K562 (cell line): Measurements from ENCODE around the gene EXOC2. TPM values are rescaled to one million over a fixed set of nuclear protein-coding genes. Genes with fewer than 3 reads are reported as not detected.

Experiments used
- ATAC-seq: fragments of 200-7000 bp; cut with Tn5 transposase; 3 replicates; pipeline ENCODE4 v1.9.1; 2020; ENCODE audit warnings: moderate library complexity
- BruUV-seq: library from RNA; stranded (reverse); fragments of 400-500 nt; replicated peaks from 2 replicates; lab custom pipeline; 2021; lab: Mats Ljungman, UMichigan
- CTCF ChIA-PET: fragments of 300-600 bp; formaldehyde crosslinking; extraction: SDS; loops from one replicate; lab custom pipeline; 2021; ENCODE audit warnings: low intra/inter-chr PET ratio; lab: Yijun Ruan, JAX
- POLR2A ChIA-PET: fragments of 300-600, 350-650 bp; sonication (Branson Sonifier 250); formaldehyde crosslinking; extraction: SDS; loops from one replicate; lab custom pipeline; 2021; ENCODE audit warnings: antibody characterized with exemption, inconsistent platforms; lab: Yijun Ruan, JAX
- DNase-seq, 4 experiments: peaks; one replicate each; pipeline versions ENCODE4 v3.0.0 to v3.0.0-alpha.2; 2011 to 2018; ENCODE audit warnings: low spot score in 3 of 4, mixed read lengths in 3 of 4; ENCODE audit errors: extremely low read depth in 1 of 4
- FAIRE-seq: peaks from 2 replicates; lab custom pipeline; 2011; peaks lifted over from hg19 to GRCh38; lab: Jason Lieb, UNC
- H2AFZ ChIP-seq: 2 replicates; pipeline ENCODE4 v1.6.0; 2011; ENCODE audit warnings: low read depth, low read length, control low read depth, inconsistent platforms
- H3K27ac ChIP-seq: fragments of 200-600 bp; 3 replicates; pipeline ENCODE4 v1.8.0; 2011; ENCODE audit warnings: low read depth, mild to moderate bottlenecking, control low read depth, inconsistent platforms, low read length, moderate library complexity, mixed read lengths; ENCODE audit errors: extremely low read depth
- H3K27me3 ChIP-seq, 2 experiments: fragments of 300-600 bp in 1 of 2; 2 replicates in 1 of 2; 3 replicates in 1 of 2; pipeline versions ENCODE4 v1.6.0 to v1.8.0; 2011; ENCODE audit warnings: inconsistent platforms in 2 of 2, low read length in 2 of 2, mild to moderate bottlenecking in 1 of 2, mixed read lengths in 1 of 2, moderate library complexity in 1 of 2; ENCODE audit not compliant: control insufficient read depth in 2 of 2, insufficient read depth in 2 of 2
- H3K36me3 ChIP-seq: fragments of 300-600 bp; 3 replicates; pipeline ENCODE4 v1.8.0; 2011; ENCODE audit warnings: mild to moderate bottlenecking, low read length, inconsistent platforms; ENCODE audit not compliant: control insufficient read depth, insufficient read depth
- H3K4me1 ChIP-seq, 2 experiments: fragments of 200-600 bp in 1 of 2; replicated peaks in 1 of 2; 2 replicates in 1 of 2; 3 replicates in 1 of 2; pipeline versions ENCODE4 v1.5.1 to v1.8.0; 2011; ENCODE audit warnings: inconsistent platforms in 2 of 2, low read length in 2 of 2, mild to moderate bottlenecking in 1 of 2, mixed read lengths in 1 of 2, moderate library complexity in 1 of 2; ENCODE audit not compliant: control insufficient read depth in 2 of 2, insufficient read depth in 2 of 2
- H3K4me2 ChIP-seq: 2 replicates; pipeline ENCODE4 v1.6.1; 2011; ENCODE audit warnings: low read length, control low read depth, inconsistent platforms, mixed read lengths; ENCODE audit not compliant: insufficient read depth
- H3K4me3 ChIP-seq: fragments of 200-600 bp; sonication (generic), shearing (Covaris generic); 2 replicates; pipeline ENCODE4 v1.5.1; 2016; ENCODE audit warnings: control low read depth, inconsistent platforms
- H3K79me2 ChIP-seq: fragments of 200-600 bp; 3 replicates; pipeline ENCODE4 v1.8.0; 2011; ENCODE audit warnings: low read length, inconsistent platforms; ENCODE audit not compliant: control insufficient read depth, insufficient read depth
- H3K9ac ChIP-seq, 2 experiments: 2 replicates each; pipeline versions ENCODE4 v1.6.0 to v1.6.1; 2011; ENCODE audit warnings: low read depth in 2 of 2, low read length in 2 of 2, control low read depth in 1 of 2, inconsistent platforms in 1 of 2, mild to moderate bottlenecking in 1 of 2, mixed read lengths in 1 of 2; ENCODE audit not compliant: insufficient read depth in 1 of 2
- H3K9me1 ChIP-seq: one replicate; pipeline ENCODE4 v1.6.0; 2011; ENCODE audit warnings: inconsistent platforms, mild to moderate bottlenecking, low read length, moderate library complexity; ENCODE audit not compliant: control insufficient read depth, insufficient read depth
- H3K9me3 ChIP-seq: replicated peaks from 2 replicates; pipeline ENCODE4 v1.5.1; 2011; ENCODE audit warnings: low read depth, low read length, inconsistent platforms; ENCODE audit not compliant: control insufficient read depth, insufficient read depth
- H4K20me1 ChIP-seq: replicated peaks from 2 replicates; pipeline ENCODE4 v1.6.1; 2011; ENCODE audit warnings: low read length, inconsistent platforms, mixed read lengths; ENCODE audit not compliant: control insufficient read depth, insufficient read depth
- C11orf30 ChIP-seq: fragments of 450-650 bp; IDR thresholded peaks from 2 replicates; pipeline ENCODE4 v1.6.1; 2016; ENCODE audit warnings: low read depth, mild to moderate bottlenecking
- NFE2 ChIP-seq: IDR thresholded peaks from 2 replicates; pipeline ENCODE4 v1.6.1; 2014; ENCODE audit warnings: antibody characterized with exemption, low read depth
- THAP7 ChIP-seq: fragments of 250-450 bp; sonication (Bioruptor Pico); IDR thresholded peaks from 2 replicates; pipeline ENCODE4 v1.5.0; 2021
- WGBS: fragments of 100-300 bp; shearing (Covaris generic); methylation state at CpG from one replicate; pipeline ENCODE4 v1.1.6; 2016; ENCODE audit warnings: low coverage, mixed read lengths; ENCODE audit not compliant: insufficient coverage; ENCODE audit errors: missing lambda C conversion rate; 5-methylcytosine and 5-hydroxymethylcytosine counted together
- in situ Hi-C: fragments of 300-500 bp; cut with MboI; formaldehyde crosslinking; loops from 4 replicates; pipeline ENCODE4 v1.15.0; 2018; ENCODE audit warnings: inconsistent platforms, mixed read lengths
- intact Hi-C: fragments of 100-400 bp; cut with micrococcal nuclease; formaldehyde crosslinking; loops from 2 replicates; pipeline ENCODE4 v1.14.2; 2022
- polyA plus RNA-seq, 8 experiments: library from polyadenylated mRNA; depleted of rRNA in 4 of 8; stranded (reverse) in 5 of 8; unstranded in 3 of 8; fragments of >200 nt; fragmentation: Nextera tagmentation in 2 of 8; fragmentation: Illumina TruSeq in 1 of 8; extraction: Ambion mirVana in 2 of 8; extraction: Trizol in 1 of 8; gene quantifications; 2 replicates each; pipeline versions ENCODE4 v1.2.1 to v1.2.3, GENCODE V29; 2011 to 2014; ENCODE audit warnings: inconsistent platforms in 1 of 8, missing spikeins in 1 of 8
- total RNA-seq, 7 experiments: library from RNA; depleted of rRNA in 6 of 7; stranded (reverse); fragments of >200 nt in 6 of 7; fragmentation: Illumina TruSeq in 2 of 7; extraction: Trizol in 2 of 7; gene quantifications; 2 replicates each; pipeline versions ENCODE4 v1.2.1 to v1.2.3, GENCODE V29; 2011 to 2021; ENCODE audit warnings: low replicate concordance in 1 of 7

Gene EXOC2
- total and polyA plus RNA-seq, 9 of the 15 experiments (the other 6 are each of a cell fraction or from before 2014, with no cell fraction given), result 12.2 to 30.2 (median 24.2) TPM

- no peak overlapping the region for H3K4me2 ChIP-seq
- no peak overlapping the region for H3K4me3 ChIP-seq
- H3K9me3 ChIP-seq, result no peaks in the 10 kb centered on the region
- no peak for TF ChIP-seq THAP7 (CRISPR knock-in tag)
- peak; percentile 47; the same call in 1 of the 2 replicates for TF ChIP-seq NFE2
- 0 out of 2 replicates have a peak, but pooled peaks have one; percentile 27 for TF ChIP-seq C11orf30
- no peaks in the 10 kb centered on the region for H3K9me1 ChIP-seq
- H3K9ac ChIP-seq, result no peak overlapping the region
- BruUV-seq, result no TSS peak
- H3K79me2 ChIP-seq, result no peaks in the 10 kb centered on the region
- in situ Hi-C loops (no loop called here), intact Hi-C loops (no loop called here)
- no peak for FAIRE-seq
- ChIA-PET CTCF (no interaction called here), POLR2A (interaction anchor here (2.0 kb wide), 1 partner anchor 10 kb away, joined by 10 read pairs; no protein-coding TSS in a partner anchor)
- no peak for DNase-seq
- H3K27me3 ChIP-seq, result peaks cover 43 to 71% of the 10 kb centered on the region in 2 experiments
- H3K36me3 ChIP-seq, result no peaks in the 10 kb centered on the region
- ATAC-seq, result peak; percentile 23; the same call in 1 of the 3 replicates
- 23% methylated on average over 46 of the region's 50 CpGs for WGBS
- no peaks in the 10 kb centered on the region for H4K20me1 ChIP-seq
- H3K27ac ChIP-seq, result no peak overlapping the region
- no peak overlapping the region for H2AFZ ChIP-seq
- peaks cover 0 to 7% of the 10 kb centered on the region in 2 experiments; a peak in 2 of 5 replicates for H3K4me1 ChIP-seq
Observed at GRCh38 chr6:435441-436307, 257.3 kb downstream of the EXOC2 start.

Other genes with a start within 250 kb of the EXOC2 start
- gene HUS1B, start 36.0 kb downstream of the EXOC2 start, total RNA-seq (2014; rRNA removed), result 1.1 and 1.3 TPM in 2 replicates
- gene HUS1B, start 36.0 kb downstream of the EXOC2 start, total RNA-seq (2014; rRNA removed; fragmentation: Illumina TruSeq; extraction: Trizol), result 0.44 and 0.67 TPM in 2 replicates
- 0.57 and 0.69 TPM in 2 replicates for gene HUS1B, start 36.0 kb downstream of the EXOC2 start, total RNA-seq (2015; rRNA removed; fragmentation: Illumina TruSeq; extraction: Trizol)
- 1.0 and 1.4 TPM in 2 replicates for gene HUS1B, start 36.0 kb downstream of the EXOC2 start, total RNA-seq (2021)
- gene HUS1B, start 36.0 kb downstream of the EXOC2 start, polyA plus RNA-seq (2011; rRNA removed), result 0.29 and 0.31 TPM in 2 replicates
- gene HUS1B, start 36.0 kb downstream of the EXOC2 start, polyA plus RNA-seq (2014; fragmentation: Illumina TruSeq; extraction: Trizol), result 0.16 and 0.32 TPM in 2 replicates
- gene HUS1B, start 36.0 kb downstream of the EXOC2 start, polyA plus RNA-seq (2014; fragmentation: Nextera tagmentation; extraction: Ambion mirVana), result under 1 TPM in 1 of 2 experiments, not detected in 1; 0.32 TPM
- 0.32 TPM in 1 of 2 replicates, not detected in the other for gene HUS1B, start 36.0 kb downstream of the EXOC2 start, polyA plus RNA-seq (2014; rRNA removed)